Liver (tissue), 9 donors: Measurements from ENCODE around the gene INTS2. TPM values are rescaled to one million over a fixed set of nuclear protein-coding genes. Genes with fewer than 3 reads are reported as not detected.

Source experiments
- DNase-seq: peaks from one replicate; pipeline ENCODE4 v3.0.0-alpha.2; 2017; ENCODE audit warnings: low spot score
- H3K27ac ChIP-seq, 2 donors: one replicate each; pipeline ENCODE4 v1.7.0; 2013; ENCODE audit warnings: inconsistent platforms in 2 of 2, low read length in 2 of 2, control low read depth in 1 of 2, low read depth in 1 of 2, mild to moderate bottlenecking in 1 of 2
- H3K27me3 ChIP-seq, 4 donors: one replicate each; pipeline versions ENCODE4 v1.6.1 to v1.7.0; 2013; ENCODE audit warnings: low read length in 3 of 4, inconsistent platforms in 1 of 4, mild to moderate bottlenecking in 1 of 4, moderate library complexity in 1 of 4; ENCODE audit not compliant: control insufficient read depth in 4 of 4, insufficient read depth in 4 of 4
- H3K36me3 ChIP-seq, 4 donors: one replicate each; pipeline versions ENCODE4 v1.6.1 to v1.7.0; 2013; ENCODE audit warnings: low read length in 3 of 4, mild to moderate bottlenecking in 3 of 4, low read depth in 1 of 4, moderate library complexity in 1 of 4; ENCODE audit not compliant: control insufficient read depth in 4 of 4, insufficient read depth in 3 of 4
- H3K4me1 ChIP-seq, 4 donors: one replicate each; pipeline versions ENCODE4 v1.6.1 to v1.7.0; 2013; ENCODE audit warnings: low read length in 3 of 4, mild to moderate bottlenecking in 3 of 4, moderate library complexity in 1 of 4; ENCODE audit not compliant: control insufficient read depth in 4 of 4, insufficient read depth in 4 of 4
- H3K4me3 ChIP-seq, 3 donors: one replicate each; pipeline versions ENCODE4 v1.6.1 to v1.7.0; 2013; ENCODE audit warnings: low read length in 3 of 3, control low read depth in 1 of 3, low read depth in 1 of 3, mild to moderate bottlenecking in 1 of 3
- H3K9ac ChIP-seq, 2 donors: one replicate each; pipeline ENCODE4 v1.7.0; 2013; ENCODE audit warnings: low read length in 2 of 2, mild to moderate bottlenecking in 2 of 2, moderate library complexity in 2 of 2, control low read depth in 1 of 2, low read depth in 1 of 2
- H3K9me3 ChIP-seq, 4 donors: one replicate each; pipeline versions ENCODE4 v1.6.1 to v1.7.0; 2013; ENCODE audit warnings: low read length in 3 of 4; ENCODE audit not compliant: control insufficient read depth in 4 of 4
- EGR1 ChIP-seq, 2 donors: IDR thresholded peaks; 2 replicates each; pipeline ENCODE4 v1.6.1; 2016 to 2018; ENCODE audit warnings: antibody characterized with exemption in 2 of 2, low read depth in 2 of 2
- GABPA ChIP-seq, 2 donors: IDR thresholded peaks in 1 of 2; conservative IDR thresholded peaks in 1 of 2; 2 replicates each; pipeline ENCODE4 v1.6.1; 2016; ENCODE audit warnings: antibody characterized with exemption in 2 of 2, mild to moderate bottlenecking in 1 of 2, moderate library complexity in 1 of 2
- HNF4A ChIP-seq, 2 donors: conservative IDR thresholded peaks; 2 replicates each; pipeline ENCODE4 v1.6.1; 2016; ENCODE audit warnings: antibody characterized with exemption in 2 of 2, mild to moderate bottlenecking in 2 of 2
- JUND ChIP-seq, 2 donors: IDR thresholded peaks; 2 replicates each; pipeline ENCODE4 v1.6.1; 2016; ENCODE audit warnings: antibody characterized with exemption in 2 of 2
- RAD21 ChIP-seq, 2 donors: IDR thresholded peaks; 2 replicates each; pipeline ENCODE4 v1.6.1; 2016; ENCODE audit warnings: antibody characterized with exemption in 2 of 2, mild to moderate bottlenecking in 2 of 2
- RXRA ChIP-seq, 2 donors: IDR thresholded peaks; 2 replicates each; pipeline ENCODE4 v1.6.1; 2017 to 2018; ENCODE audit warnings: antibody characterized with exemption in 2 of 2, mild to moderate bottlenecking in 1 of 2
- TAF1 ChIP-seq: conservative IDR thresholded peaks from 2 replicates; pipeline ENCODE4 v1.6.1; 2016; ENCODE audit warnings: antibody characterized with exemption, mild to moderate bottlenecking
- YY1 ChIP-seq: IDR thresholded peaks from 2 replicates; pipeline ENCODE4 v1.6.1; 2016; ENCODE audit warnings: antibody characterized with exemption, mild to moderate bottlenecking
- WGBS: extraction: QIAGEN DNeasy Blood & Tissue Kit; methylation state at CpG from one replicate; pipeline ENCODE4 v1.1.7; 2013; 5-methylcytosine and 5-hydroxymethylcytosine counted together
- polyA plus RNA-seq, 2 donors: library from polyadenylated mRNA; stranded (reverse) in 1 of 2; unstranded in 1 of 2; fragments of 200-250 nt in 1 of 2; fragments of >200 nt in 1 of 2; fragmentation: Nextera tagmentation in 1 of 2; extraction: Ambion mirVana in 1 of 2; gene quantifications; one replicate each; pipeline versions ENCODE4 v1.2.1 to v1.2.3, GENCODE V29; 2013 to 2015
- total RNA-seq, 2 donors: library from RNA; depleted of rRNA; stranded (reverse); fragments of >200 nt; gene quantifications; one replicate each; pipeline ENCODE4 v1.2.3, GENCODE V29; 2014
- TF ChIP-seq, protein P1 (sequence below): IDR thresholded peaks from 2 replicates; pipeline ENCODE4 v1.6.1; 2016; ENCODE audit warnings: antibody characterized with exemption
- TF ChIP-seq, protein P2 (sequence below): IDR thresholded peaks from 2 replicates; pipeline ENCODE4 v1.6.1; 2016; ENCODE audit warnings: antibody characterized with exemption
- TF ChIP-seq, protein P3 (sequence below): fragments of 150-350 bp; IDR thresholded peaks from 2 replicates; pipeline ENCODE4 v1.5.1; 2017; ENCODE audit warnings: improper control_type of control experiment, low read depth, low read length; ENCODE audit not compliant: missing input control
- TF ChIP-seq, protein P4 (sequence below): IDR thresholded peaks from 2 replicates; pipeline ENCODE4 v1.6.1; 2016; ENCODE audit warnings: antibody characterized with exemption, mild to moderate bottlenecking
- TF ChIP-seq, protein P5 (sequence below): IDR thresholded peaks from 2 replicates; pipeline ENCODE4 v1.6.1; 2016; ENCODE audit warnings: antibody characterized with exemption
- donor health status: healthy.
- donor health status: healthy.
- donor health status: healthy.
- donor health status: healthy.
- donor health status: healthy.

The INTS2 gene
- total and polyA plus RNA-seq, 4 donors: 1.1 to 9.9 (median 5.7) TPM

DNA sequence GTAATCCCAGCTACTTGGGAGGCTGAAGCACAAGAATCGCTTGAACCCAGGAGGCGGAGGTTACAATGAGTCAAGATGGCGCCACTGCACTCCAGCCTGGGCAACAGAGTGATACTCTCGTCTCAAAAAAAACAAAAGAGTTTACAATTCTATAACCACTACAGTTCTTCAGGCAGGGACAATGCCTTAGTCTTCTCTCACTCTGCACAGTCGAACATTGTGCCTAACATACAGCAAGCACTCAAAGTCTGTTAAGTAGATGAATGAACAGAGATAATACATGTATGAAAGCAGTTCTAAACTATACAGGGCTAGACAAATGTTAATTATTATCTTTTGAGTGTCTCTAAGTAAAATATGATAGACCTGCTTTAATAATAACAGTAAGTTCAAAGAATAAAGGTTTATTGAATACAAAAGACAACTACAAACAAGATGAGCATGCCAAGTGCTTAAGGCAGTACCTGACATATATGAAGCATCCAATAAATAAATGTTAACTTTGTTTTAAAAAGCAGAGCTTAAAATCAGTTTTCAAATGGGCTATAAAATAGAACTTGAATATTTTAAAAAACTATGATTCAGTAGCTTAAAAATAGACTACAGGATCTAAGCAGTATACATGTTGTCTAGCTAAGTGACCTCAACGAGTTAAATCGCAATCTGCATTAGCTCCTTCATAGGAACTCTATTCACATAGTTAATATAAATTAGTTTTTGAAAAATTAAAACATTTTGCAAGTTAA, 19.3 kb downstream of the INTS2 start:
- peaks cover 2 to 29% (median 20%) of the 10 kb centered on the region in 4 donors for H3K36me3 ChIP-seq
- H3K27me3 ChIP-seq: no peaks in the 10 kb centered on the region
- TF ChIP-seq HNF4A (conservative IDR thresholded peaks at IDR 0.05) (no peak), JUND (IDR thresholded peaks at IDR 0.05) (no peak), RXRA (IDR thresholded peaks at IDR 0.05) (no peak), TAF1 (no peak), RAD21 (IDR thresholded peaks at IDR 0.05) (no peak)
- TF ChIP-seq, protein P1, sequence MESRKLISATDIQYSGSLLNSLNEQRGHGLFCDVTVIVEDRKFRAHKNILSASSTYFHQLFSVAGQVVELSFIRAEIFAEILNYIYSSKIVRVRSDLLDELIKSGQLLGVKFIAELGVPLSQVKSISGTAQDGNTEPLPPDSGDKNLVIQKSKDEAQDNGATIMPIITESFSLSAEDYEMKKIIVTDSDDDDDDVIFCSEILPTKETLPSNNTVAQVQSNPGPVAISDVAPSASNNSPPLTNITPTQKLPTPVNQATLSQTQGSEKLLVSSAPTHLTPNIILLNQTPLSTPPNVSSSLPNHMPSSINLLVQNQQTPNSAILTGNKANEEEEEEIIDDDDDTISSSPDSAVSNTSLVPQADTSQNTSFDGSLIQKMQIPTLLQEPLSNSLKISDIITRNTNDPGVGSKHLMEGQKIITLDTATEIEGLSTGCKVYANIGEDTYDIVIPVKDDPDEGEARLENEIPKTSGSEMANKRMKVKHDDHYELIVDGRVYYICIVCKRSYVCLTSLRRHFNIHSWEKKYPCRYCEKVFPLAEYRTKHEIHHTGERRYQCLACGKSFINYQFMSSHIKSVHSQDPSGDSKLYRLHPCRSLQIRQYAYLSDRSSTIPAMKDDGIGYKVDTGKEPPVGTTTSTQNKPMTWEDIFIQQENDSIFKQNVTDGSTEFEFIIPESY: no peak
- TF ChIP-seq, protein P2, sequence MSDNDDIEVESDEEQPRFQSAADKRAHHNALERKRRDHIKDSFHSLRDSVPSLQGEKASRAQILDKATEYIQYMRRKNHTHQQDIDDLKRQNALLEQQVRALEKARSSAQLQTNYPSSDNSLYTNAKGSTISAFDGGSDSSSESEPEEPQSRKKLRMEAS: no peak
- TF ChIP-seq, protein P3, sequence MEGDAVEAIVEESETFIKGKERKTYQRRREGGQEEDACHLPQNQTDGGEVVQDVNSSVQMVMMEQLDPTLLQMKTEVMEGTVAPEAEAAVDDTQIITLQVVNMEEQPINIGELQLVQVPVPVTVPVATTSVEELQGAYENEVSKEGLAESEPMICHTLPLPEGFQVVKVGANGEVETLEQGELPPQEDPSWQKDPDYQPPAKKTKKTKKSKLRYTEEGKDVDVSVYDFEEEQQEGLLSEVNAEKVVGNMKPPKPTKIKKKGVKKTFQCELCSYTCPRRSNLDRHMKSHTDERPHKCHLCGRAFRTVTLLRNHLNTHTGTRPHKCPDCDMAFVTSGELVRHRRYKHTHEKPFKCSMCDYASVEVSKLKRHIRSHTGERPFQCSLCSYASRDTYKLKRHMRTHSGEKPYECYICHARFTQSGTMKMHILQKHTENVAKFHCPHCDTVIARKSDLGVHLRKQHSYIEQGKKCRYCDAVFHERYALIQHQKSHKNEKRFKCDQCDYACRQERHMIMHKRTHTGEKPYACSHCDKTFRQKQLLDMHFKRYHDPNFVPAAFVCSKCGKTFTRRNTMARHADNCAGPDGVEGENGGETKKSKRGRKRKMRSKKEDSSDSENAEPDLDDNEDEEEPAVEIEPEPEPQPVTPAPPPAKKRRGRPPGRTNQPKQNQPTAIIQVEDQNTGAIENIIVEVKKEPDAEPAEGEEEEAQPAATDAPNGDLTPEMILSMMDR: no peak
- TF ChIP-seq, protein P4, sequence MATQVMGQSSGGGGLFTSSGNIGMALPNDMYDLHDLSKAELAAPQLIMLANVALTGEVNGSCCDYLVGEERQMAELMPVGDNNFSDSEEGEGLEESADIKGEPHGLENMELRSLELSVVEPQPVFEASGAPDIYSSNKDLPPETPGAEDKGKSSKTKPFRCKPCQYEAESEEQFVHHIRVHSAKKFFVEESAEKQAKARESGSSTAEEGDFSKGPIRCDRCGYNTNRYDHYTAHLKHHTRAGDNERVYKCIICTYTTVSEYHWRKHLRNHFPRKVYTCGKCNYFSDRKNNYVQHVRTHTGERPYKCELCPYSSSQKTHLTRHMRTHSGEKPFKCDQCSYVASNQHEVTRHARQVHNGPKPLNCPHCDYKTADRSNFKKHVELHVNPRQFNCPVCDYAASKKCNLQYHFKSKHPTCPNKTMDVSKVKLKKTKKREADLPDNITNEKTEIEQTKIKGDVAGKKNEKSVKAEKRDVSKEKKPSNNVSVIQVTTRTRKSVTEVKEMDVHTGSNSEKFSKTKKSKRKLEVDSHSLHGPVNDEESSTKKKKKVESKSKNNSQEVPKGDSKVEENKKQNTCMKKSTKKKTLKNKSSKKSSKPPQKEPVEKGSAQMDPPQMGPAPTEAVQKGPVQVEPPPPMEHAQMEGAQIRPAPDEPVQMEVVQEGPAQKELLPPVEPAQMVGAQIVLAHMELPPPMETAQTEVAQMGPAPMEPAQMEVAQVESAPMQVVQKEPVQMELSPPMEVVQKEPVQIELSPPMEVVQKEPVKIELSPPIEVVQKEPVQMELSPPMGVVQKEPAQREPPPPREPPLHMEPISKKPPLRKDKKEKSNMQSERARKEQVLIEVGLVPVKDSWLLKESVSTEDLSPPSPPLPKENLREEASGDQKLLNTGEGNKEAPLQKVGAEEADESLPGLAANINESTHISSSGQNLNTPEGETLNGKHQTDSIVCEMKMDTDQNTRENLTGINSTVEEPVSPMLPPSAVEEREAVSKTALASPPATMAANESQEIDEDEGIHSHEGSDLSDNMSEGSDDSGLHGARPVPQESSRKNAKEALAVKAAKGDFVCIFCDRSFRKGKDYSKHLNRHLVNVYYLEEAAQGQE: no peak
- H3K9ac ChIP-seq: no peak overlapping the region
- no peak overlapping the region for H3K4me3 ChIP-seq
- no peak overlapping the region for H3K27ac ChIP-seq
- H3K9me3 ChIP-seq: no peaks in the 10 kb centered on the region
- DNase-seq: no peak
- no peaks in the 10 kb centered on the region for H3K4me1 ChIP-seq
- WGBS: 97% methylated on average over 7 of the region's 7 CpGs

DNA sequence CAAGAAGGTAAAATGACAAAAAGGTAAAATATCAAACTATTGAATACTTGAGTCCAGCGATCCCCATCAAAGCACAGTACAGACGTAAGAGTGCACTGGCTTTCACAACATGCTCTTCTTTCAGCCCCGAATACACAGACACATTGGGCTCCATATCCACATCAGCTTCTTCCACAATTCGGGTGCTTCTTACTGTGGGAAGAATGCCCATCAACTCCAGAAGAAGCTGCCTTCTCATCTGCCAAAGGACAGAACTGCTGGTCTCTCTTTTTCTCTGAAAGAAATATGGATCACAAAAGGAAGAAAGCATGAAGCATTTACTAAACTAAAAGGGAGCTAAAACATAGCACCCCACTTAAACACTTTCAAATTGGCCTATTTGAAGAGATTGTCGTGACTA, 20.4 kb downstream of the INTS2 start:
- H3K9me3 ChIP-seq: no peaks in the 10 kb centered on the region
- peaks cover 4 to 33% (median 20%) of the 10 kb centered on the region in 4 donors for H3K36me3 ChIP-seq
- no peak overlapping the region for H3K27ac ChIP-seq
- no peak for DNase-seq
- no peaks in the 10 kb centered on the region for H3K4me1 ChIP-seq
- no peaks in the 10 kb centered on the region for H3K27me3 ChIP-seq
- H3K4me3 ChIP-seq: no peak overlapping the region
- H3K9ac ChIP-seq: no peak overlapping the region
- 95% methylated on average over 5 of the region's 5 CpGs for WGBS
- TF ChIP-seq TAF1: no peak
- TF ChIP-seq RAD21 (IDR thresholded peaks at IDR 0.05): no peak
- TF ChIP-seq, protein P1: no peak
- no peak for TF ChIP-seq GABPA (IDR thresholded peaks at IDR 0.05 in 1 of 2, conservative IDR thresholded peaks at IDR 0.05 in 1 of 2)
- TF ChIP-seq, protein P4: no peak
- TF ChIP-seq, protein P5, sequence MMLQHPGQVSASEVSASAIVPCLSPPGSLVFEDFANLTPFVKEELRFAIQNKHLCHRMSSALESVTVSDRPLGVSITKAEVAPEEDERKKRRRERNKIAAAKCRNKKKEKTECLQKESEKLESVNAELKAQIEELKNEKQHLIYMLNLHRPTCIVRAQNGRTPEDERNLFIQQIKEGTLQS: no peak
- TF ChIP-seq YY1: no peak
- TF ChIP-seq, protein P3: no peak
- TF ChIP-seq EGR1 (IDR thresholded peaks at IDR 0.05; ENCODE audit: low read depth in 2 of 2): no peak
